Occipital lobe (tissue), 2 donors: ENCODE data around the gene P3H1. TPM values are rescaled to one million over a fixed set of nuclear protein-coding genes. Genes with fewer than 3 reads are reported as not detected.
"Not testable (repeated sequence)": the region's sequence is repeated elsewhere in the genome, so short reads cannot be mapped to it uniquely, and the experiment has no call there.

ENCODE experiments used
- DNase-seq: peaks from one replicate; lab custom pipeline; 2025; lab: John Stamatoyannopoulos, UW
- total RNA-seq: library from RNA; depleted of rRNA; stranded (reverse); fragments of >200 nt; gene quantifications from one replicate; pipeline ENCODE4 v1.2.3, GENCODE V29; 2014

The P3H1 gene
- total RNA-seq, 1 donor from 2014 or later = 10.9 TPM

DNA sequence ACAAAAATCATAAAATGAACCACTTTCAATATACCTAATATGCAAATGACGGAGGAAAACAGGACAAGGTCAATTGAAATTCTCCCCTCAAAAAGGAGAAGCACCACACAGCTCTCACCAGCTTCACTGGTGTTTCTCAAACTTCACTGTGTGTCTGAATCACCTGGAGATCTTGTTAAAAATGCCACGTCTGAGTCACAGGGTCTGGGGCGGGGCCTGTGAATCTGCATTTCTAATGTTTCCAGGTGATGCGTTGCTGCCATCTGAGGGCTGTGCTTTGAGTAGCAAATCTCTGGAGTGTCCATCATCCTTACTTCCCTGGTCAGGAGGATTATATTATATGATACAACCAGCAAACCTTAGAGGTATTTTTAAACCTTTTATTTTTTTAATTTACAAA lies 35.8 kb downstream of the P3H1 start:
- no peak for DNase-seq

DNA sequence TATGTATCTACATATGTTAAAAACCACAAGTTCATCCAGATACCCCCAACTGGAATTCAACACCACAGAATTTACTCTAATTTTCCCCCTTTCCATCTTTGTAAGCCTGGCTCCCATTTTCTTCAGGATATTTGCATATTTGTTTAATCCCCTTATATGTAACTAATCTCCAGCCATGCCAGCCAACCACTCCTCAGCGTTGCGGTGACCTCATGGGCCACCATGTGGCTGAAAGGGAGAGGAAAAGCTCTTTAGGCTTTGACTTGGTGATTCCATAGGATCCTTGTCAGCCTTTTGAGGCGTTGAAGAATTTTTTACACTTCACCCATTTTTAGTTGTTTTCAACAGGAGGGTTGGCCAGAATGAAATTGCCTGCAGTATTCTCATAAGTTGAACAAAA lies 36.8 kb downstream of the P3H1 start:
- no peak for DNase-seq

DNA sequence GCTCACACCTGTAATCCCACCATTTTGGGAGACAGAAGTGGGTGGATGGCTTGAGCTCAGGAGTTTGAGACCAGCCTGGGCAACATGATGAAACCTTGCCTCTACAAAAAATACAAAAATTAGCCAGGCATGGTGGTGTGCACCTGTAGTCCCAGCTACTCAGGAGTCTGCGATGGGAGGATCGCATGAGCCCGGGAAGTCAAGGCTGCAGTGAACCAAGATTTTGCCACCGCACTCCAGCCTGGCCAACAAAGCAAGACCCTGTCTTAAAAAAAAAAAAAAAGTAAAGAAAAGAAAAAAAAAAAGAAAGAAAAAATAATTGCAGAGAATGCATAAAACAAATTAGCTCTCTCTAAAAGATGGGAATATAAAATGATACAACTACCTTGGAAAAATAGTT lies 41.0 kb downstream of the P3H1 start:
- not testable (repeated sequence) for DNase-seq

DNA sequence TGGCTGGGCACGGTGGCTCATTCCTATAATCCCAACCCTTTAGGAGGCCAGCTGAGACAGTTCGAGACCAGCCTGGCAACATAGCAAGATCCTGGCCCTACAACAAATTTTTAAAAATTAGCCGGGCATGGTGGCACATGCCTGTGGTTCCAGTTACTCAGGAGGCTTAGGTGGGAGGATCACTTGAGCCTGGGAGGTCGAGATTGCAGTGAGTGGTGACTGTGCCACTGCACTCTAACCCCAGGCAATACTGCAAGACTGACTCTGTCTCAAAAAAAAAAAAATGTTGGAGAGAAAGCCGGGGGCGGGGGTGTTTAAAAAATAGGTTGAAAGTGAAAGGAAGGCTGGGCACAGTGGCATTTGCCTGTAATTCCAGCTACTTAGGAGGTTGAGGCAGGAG lies 43.3 kb downstream of the P3H1 start:
- DNase-seq = no peak

DNA sequence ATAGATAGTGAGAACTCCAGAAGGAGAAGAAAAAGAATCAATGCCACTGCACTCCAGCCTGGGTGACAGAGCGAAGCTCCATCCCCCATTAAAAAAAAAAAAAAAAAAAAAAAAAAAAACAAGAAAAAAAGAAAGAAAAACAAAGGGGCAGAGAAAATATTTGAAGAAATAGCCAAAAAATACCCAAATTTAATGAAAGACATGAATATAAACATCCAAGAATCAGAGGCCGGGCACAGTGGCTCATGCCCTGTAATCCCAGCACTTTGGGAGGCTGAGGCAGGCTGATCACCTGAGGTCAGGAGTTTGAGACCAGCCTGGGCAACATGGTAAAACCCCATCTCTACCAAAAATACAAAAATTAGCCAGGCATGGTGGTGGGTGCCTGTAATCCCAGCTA lies 44.4 kb downstream of the P3H1 start:
- DNase-seq = not testable (repeated sequence)

DNA sequence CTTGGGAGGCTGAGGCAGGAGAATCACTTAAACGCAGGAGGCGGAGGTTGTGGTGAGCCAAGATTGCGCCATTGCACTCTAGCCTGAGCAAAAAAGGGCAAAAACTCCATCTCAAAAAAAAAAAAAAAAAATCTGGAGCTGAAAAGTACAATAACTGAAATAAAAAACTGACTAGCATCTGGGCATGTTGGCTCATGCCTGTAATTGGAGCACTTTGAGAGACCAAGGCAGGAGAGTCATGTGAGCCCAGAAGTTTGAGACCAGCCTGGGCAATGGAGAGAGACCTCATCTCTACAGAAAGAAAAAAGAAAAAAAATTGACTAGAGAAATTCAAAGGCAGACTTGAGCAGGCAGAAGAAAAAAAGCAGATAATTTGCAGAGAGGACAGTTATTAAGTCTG lies 44.9 kb downstream of the P3H1 start:
- DNase-seq = no peak

DNA sequence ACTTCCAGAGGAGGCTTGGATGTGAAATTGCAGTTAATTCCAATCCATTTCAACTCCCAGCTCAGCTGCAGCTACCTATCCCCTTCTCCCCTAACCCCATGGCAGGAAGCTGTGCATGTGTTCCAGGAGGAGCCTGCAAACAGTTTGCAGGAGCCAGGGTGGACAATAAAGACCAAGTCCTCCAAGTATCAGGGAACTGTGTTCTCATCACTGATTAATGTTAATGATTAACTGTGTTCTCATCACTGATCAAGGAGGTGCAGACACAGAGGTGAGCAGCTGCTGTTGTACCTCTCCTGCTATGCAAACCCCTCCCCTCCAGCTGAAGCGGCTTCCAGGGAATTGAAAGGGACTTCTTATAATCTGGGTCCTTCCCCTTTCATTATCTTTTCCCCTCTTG lies 46.0 kb downstream of the P3H1 start:
- DNase-seq = no peak

DNA sequence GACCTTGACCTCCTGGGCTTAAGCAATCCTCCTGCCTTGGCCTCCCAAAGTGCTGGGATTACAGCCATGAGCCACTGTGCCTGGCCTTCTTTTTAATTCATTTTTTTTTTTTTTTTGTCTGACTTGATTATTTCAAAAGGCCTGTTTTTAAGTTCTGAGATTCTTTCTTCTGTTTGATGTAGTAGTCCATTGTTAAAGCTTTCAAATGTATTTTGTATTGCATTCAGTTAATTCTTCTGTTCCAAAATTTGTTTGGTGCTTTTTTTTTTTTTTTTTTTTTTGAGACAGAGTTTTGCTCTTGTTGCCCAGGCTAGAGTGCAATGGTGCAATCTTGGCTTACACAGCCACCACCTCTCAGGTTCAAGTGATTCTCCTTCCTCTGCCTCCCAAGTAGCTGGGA lies 52.4 kb downstream of the P3H1 start:
- not testable (repeated sequence) for DNase-seq

DNA sequence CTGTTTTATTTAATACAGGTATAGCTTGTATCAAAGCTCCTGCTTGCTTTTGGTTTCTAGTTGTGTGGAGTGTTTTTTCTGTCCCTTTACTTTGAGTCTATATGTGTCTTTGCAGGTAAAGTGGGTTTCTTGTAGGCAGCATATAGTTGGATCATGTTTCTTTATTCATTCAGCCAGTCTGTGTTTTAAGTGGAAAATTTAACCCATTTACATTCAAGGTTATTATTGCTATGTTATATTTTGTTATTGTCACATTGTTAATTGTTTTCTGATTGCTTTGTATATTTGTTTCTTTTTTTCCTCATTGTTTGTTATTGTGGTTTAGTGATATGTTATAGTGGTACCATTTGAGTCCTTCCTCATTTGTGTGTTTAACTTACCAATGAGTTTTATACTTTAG lies 53.5 kb downstream of the P3H1 start:
- DNase-seq = no peak

DNA sequence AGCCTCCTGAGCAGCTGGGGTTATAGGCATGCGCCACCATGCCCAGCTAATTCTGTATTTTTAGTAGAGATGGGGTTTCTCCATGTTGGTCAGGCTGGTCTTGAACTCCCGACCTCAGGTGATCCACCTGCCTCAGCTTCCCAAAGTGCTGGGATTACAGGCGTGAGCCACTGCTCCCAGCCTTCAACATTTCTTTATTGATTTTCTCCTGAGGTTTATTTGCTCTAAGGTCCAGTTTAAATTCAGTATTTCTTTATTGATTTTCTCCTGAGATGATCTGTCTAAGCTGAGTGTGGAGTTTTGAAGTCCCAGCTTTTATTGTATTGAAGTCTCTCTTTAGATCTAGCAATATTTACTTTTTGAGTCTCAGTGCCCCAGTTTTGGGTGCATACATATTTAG lies 54.0 kb downstream of the P3H1 start:
- not testable (repeated sequence) for DNase-seq

DNA sequence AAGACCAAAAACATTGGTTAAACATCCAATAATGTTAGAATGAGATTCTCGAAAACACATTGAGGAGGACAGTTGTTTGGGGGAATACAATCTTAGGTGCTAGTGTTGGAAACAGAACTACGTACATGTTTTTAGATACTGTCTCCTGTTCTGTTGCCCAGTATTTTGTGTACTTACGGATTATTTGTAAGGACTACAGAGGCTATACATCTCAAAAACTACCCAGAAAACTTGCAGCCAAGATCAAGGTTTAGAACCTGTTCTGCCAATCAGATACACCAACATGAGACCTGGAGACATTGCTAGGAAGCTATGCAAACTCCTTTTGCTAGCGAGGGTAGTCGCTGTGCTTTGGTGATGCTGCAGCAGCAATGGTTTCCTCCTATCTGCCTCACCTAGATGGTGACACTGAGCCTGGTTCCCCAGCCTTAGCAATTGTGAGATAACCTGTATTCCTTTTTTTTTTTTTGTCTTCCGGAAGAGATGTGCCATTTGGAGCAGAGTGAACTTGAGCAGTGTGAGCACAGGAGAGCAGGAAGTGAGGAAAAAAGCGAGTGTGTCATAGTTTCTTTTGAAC lies 62.9 kb downstream of the P3H1 start:
- no peak for DNase-seq

DNA sequence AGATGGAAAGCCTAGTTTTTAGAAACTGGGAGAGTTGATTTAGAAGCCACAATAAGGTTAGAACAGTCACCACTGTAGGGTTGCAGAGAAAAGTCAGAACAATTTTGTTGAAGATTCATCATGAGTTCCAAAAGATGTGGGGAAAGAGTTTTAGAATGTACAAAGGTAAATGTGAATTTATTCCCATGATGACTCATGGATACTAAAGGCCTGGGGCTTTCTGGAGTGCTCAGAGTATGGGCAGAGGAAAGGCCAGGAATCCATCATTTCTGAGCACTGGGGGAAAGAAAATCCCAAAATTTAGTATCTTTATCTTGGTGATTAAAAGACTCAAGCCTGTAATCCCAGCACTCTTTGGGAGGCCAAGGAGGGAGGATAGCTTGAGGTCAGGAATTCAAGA lies 66.8 kb downstream of the P3H1 start:
- DNase-seq = no peak

DNA sequence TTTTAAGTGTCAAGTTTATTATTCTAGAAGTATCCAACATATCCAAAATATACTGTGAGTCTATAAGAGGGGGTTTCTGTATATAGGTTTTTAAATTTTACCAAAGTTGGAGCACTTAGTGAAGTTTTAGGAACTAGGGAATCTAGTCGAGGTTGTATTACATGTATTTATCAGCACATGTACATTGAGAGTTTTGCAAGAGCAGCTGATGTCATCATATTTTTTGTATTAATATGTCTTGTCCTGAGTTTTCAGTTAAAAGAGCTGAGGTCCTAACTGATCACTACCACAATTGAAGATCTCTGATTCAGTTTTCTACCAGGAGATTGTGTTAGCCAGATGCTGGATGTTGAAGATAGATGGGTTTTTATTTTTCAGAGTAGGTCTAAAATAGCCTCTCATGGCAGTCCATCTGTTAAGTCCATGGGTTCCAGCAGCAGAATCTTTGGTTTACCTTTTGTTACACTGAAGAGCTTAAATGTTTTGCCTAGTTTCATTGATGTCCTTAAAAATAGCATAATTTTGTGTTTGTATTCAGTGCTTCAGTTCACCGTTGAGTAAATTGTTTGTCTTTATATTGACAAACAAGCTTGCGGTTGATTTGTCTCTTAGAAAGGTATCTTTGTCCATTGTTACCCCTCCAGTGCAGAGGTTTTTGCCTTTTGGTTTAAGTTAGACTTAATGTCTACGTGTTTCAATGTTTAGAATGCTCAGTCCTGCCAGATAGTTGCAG lies 68.6 kb downstream of the P3H1 start:
- DNase-seq = no peak

Other genes with a start within 250 kb of the P3H1 start
- 16.4 TPM for gene PPIH, start 108.6 kb downstream of the P3H1 start, total RNA-seq
- 1,163 TPM for gene YBX1, start 84.6 kb downstream of the P3H1 start, total RNA-seq
- not detected for gene CLDN19, start 26.8 kb downstream of the P3H1 start, total RNA-seq
- gene C1orf50, start 221 bp upstream of the P3H1 start, total RNA-seq = 10.0 TPM
- gene TMEM269, start 18.0 kb upstream of the P3H1 start, total RNA-seq = 0.47 TPM
- gene ERMAP, start 50.1 kb upstream of the P3H1 start, total RNA-seq = 1.9 TPM
- gene SVBP, start 50.4 kb upstream of the P3H1 start, total RNA-seq = 68.0 TPM
- 7.8 TPM for gene ZNF691, start 79.6 kb upstream of the P3H1 start, total RNA-seq
- 29.3 TPM for gene SLC2A1, start 191.8 kb upstream of the P3H1 start, total RNA-seq